Brain microvascular endothelial cell (primary cell): ENCODE results near the gene DNAJC9.
A peak's percentile ranks its signal among the peaks of the same experiment; 100 is the strongest.

ENCODE experiments used
- DNase-seq: peaks from one replicate; pipeline ENCODE4 v3.0.0-alpha.2; 2020
- H3K27ac ChIP-seq: fragments of 250-450 bp; sonication (Bioruptor Pico); 2 replicates; pipeline ENCODE4 v1.5.1; 2020; ENCODE audit warnings: mild to moderate bottlenecking, moderate library complexity
- H3K27me3 ChIP-seq: fragments of 250-450 bp; sonication (Bioruptor Pico); replicated peaks from 2 replicates; pipeline ENCODE4 v1.5.1; 2020; ENCODE audit warnings: mild to moderate bottlenecking
- H3K36me3 ChIP-seq: fragments of 250-450 bp; sonication (Bioruptor Pico); replicated peaks from 2 replicates; pipeline ENCODE4 v1.5.1; 2020; ENCODE audit warnings: mild to moderate bottlenecking
- H3K4me3 ChIP-seq: 2 replicates; pipeline ENCODE4 v1.5.1; 2011; ENCODE audit warnings: low read depth, mild to moderate bottlenecking, control low read depth, low read length, moderate library complexity
- in situ Hi-C: cut with HindIII; loops from 2 replicates; pipeline ENCODE4 v1.10.0; 2017; ENCODE audit warnings: low sequenced_read_pairs, low pct_ligation_motif_present
- TF ChIP-seq, protein P1 (sequence below): IDR thresholded peaks from 2 replicates; pipeline ENCODE4 v1.5.1; 2011; ENCODE audit warnings: low read depth, mild to moderate bottlenecking, moderate library complexity, low read length, control low read depth, inconsistent platforms; ENCODE audit errors: missing control alignments

The DNAJC9 gene, protein sequence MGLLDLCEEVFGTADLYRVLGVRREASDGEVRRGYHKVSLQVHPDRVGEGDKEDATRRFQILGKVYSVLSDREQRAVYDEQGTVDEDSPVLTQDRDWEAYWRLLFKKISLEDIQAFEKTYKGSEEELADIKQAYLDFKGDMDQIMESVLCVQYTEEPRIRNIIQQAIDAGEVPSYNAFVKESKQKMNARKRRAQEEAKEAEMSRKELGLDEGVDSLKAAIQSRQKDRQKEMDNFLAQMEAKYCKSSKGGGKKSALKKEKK

DNA sequence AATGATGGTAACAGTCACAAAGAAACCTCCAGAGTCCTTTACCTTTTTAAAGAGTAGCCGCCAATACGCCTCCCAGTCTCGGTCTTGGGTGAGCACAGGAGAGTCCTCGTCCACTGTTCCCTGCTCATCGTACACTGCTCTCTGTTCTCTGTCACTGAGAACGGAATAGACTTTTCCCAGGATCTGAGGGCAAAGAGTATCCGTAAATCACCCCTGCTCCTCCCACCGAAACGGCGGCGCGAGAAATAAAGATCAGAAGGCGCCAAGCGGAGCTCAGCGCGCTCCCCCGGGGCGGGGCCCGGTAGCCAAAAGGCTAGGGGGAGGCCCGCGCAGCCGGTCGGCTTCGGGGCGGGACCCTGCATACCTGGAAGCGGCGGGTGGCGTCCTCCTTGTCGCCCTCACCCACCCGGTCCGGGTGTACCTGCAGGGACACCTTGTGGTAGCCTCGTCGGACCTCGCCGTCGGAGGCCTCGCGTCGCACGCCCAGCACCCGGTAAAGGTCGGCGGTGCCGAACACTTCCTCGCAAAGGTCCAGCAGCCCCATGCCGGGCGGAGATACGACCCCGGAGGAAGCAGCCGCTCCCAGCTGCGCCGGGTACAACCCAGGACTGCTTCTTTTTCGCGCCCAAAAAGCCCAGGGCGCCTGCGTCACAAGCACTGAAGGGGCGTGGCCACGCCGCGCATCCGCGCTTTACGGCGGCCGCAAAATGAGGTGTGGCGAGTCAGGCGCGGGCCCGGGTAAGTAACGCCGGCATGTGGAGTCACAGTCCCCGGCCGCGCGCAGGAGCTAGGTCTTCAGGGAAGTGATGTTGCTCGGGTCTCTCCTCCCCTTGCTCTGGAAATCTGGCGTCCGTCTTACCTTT is at the start of gene DNAJC9:
TSS of gene DNAJC9 (minus strand) at position 610 of the 863 bp plus-strand sequence. CDS start at position 544, 66 bp downstream.
- in situ Hi-C loops: no loop called here
- peaks cover 13% of the 10 kb centered on the region for H3K36me3 ChIP-seq

DNA sequence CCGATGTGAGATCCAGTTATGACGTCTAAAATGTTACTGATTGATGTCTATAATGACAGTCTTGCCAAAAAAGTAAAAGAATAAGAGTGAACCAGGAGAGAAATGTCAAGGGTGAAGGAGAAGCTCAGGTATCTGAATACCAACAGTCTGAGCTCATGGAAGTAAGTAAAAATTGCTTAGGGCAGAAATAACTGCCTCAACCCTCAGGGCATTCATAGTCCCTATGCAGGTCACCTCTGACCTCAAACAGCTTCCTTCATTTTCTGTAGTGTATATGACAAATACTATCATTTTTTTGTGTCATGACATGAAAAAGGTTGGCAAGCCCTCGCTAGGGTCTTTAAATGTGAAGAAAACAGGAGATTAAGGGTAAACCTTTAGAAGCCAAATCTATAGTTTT is 46.4 kb upstream of the DNAJC9 start:
- Histone ChIP-seq H3K27ac (no peak overlapping the region), H3K27me3 (peaks cover 4% of the 10 kb centered on the region), H3K4me3 (no peak overlapping the region), H3K36me3 (no peaks in the 10 kb centered on the region)
- TF ChIP-seq, protein P1, sequence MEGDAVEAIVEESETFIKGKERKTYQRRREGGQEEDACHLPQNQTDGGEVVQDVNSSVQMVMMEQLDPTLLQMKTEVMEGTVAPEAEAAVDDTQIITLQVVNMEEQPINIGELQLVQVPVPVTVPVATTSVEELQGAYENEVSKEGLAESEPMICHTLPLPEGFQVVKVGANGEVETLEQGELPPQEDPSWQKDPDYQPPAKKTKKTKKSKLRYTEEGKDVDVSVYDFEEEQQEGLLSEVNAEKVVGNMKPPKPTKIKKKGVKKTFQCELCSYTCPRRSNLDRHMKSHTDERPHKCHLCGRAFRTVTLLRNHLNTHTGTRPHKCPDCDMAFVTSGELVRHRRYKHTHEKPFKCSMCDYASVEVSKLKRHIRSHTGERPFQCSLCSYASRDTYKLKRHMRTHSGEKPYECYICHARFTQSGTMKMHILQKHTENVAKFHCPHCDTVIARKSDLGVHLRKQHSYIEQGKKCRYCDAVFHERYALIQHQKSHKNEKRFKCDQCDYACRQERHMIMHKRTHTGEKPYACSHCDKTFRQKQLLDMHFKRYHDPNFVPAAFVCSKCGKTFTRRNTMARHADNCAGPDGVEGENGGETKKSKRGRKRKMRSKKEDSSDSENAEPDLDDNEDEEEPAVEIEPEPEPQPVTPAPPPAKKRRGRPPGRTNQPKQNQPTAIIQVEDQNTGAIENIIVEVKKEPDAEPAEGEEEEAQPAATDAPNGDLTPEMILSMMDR: no peak
- no peak for DNase-seq
- in situ Hi-C loops: no loop called here

More for the DNA sequence above, at the start of gene DNAJC9:
- DNase-seq: peak; percentile 95
- peak within 1 kb of the TSS; percentile 73 for H3K27ac ChIP-seq
- no peaks in the 10 kb centered on the region for H3K27me3 ChIP-seq
- H3K4me3 ChIP-seq: peak within 1 kb of the TSS; percentile 84
- TF ChIP-seq, protein P1: no peak

DNA sequence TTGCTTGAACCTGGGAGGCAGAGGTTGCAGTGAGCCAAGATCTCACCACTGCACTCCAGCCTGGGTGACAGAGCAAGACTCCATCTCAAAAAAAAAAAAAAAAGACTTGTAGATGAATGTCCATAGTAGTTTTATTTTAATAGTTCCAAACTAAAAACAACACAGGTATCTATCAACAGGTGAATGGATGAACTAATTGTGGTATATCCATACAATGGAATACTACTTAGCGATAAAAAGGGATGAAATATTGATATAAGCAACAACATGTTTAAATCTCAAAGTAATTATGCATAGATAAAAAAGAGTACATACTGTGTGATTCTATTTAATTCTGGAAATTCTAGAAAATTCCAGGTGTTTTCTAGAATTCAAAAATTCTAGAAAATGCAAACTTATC is 42.9 kb upstream of the DNAJC9 start:
- H3K36me3 ChIP-seq: no peaks in the 10 kb centered on the region
- no peak overlapping the region for H3K27ac ChIP-seq
- TF ChIP-seq, protein P1: no peak
- in situ Hi-C loops: no loop called here
- H3K27me3 ChIP-seq: no peaks in the 10 kb centered on the region
- no peak for DNase-seq
- no peak overlapping the region for H3K4me3 ChIP-seq

DNA sequence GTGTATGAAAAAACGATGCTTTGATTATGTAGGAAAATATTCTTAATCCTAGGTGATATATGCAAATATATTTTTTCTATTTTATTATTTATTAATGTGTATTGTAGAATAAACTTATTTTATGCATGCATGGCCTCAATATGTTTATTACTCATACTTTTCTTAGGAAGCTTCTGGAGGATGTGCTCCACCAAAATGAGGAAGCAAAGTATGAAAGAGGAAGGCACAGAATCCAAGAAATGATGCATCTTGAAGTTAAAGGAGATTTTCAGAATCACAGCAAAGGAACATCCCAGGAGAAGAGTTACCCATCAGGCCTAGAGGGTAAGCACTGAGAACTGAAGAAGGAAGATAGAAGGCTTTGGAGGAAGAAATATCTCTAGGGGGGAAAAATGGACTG is 40.4 kb upstream of the DNAJC9 start:
- no peaks in the 10 kb centered on the region for H3K36me3 ChIP-seq
- H3K4me3 ChIP-seq: no peak overlapping the region
- TF ChIP-seq, protein P1: no peak
- H3K27ac ChIP-seq: no peak overlapping the region
- no peaks in the 10 kb centered on the region for H3K27me3 ChIP-seq
- in situ Hi-C loops: no loop called here
- no peak for DNase-seq

DNA sequence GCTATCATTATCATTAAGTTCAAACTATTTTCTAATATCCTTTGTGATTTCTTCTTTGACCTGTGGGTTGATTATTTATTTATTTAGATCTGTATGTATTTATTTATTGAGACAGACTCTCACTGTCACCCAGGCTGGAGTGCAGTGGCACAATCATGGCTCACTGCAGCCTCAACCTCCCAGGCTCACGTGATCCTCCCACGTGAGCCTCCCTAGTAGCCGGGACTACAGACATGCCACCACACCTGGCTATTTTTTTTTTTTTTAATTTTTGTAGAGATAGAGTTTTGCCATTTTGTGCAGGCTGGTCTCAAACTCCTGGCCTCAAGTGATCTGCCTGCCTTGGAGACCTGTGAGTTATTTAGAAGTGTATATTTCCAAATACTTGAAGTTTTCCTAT is 34.0 kb upstream of the DNAJC9 start:
- TF ChIP-seq, protein P1: no peak
- Histone ChIP-seq H3K27ac (no peak overlapping the region), H3K27me3 (no peaks in the 10 kb centered on the region), H3K36me3 (no peaks in the 10 kb centered on the region), H3K4me3 (no peak overlapping the region)
- DNase-seq: no peak
- in situ Hi-C loops: no loop called here
